GM21825 (cell line): ENCODE results near the gene ZDHHC5.

Experiments used
- ATAC-seq: cut with Tn5 transposase; IDR thresholded peaks from one replicate; pipeline ENCODE4 v1.9.1; 2021; ENCODE audit warnings: mild to moderate bottlenecking, moderate library complexity; ENCODE audit not compliant: unreplicated experiment

ZDHHC5 gene

GRCh38 chr11:57667736-57668433 lies at the start of gene ZDHHC5:
TSS of gene ZDHHC5 (plus strand) at chr11:57668114. CDS start at chr11:57673091, 4,977 bp downstream.
- ATAC-seq, result peak; percentile 82

- ATAC-seq, result no peak
Observed at GRCh38 chr11:57618438-57618837, 49.5 kb upstream of the ZDHHC5 start.

DNA sequence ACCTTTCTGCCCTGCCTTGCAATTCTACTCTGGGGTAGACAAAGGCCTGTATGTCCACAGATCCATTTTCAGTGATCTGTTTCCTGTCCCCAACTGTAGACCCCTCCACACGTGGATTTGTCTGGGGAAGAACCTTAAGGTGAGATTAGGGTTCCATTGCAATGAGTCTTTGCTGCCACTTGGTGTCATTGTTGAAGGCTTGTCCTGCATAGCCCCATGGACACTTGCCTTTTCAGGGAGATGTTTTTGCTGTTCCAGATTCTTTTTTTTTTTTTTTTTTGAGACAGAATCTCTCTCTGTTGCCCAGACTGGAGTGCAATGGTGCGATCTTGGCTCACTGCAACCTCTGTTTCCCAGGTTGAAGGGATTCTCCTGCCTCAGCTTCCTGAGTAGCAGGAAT lies 48.6 kb upstream of the ZDHHC5 start:
- ATAC-seq, result no peak

- ATAC-seq, result no peak
Observed at GRCh38 chr11:57620467-57620866, 47.4 kb upstream of the ZDHHC5 start.

- ATAC-seq, result no peak
Observed at GRCh38 chr11:57622263-57622662, 45.7 kb upstream of the ZDHHC5 start.

DNA sequence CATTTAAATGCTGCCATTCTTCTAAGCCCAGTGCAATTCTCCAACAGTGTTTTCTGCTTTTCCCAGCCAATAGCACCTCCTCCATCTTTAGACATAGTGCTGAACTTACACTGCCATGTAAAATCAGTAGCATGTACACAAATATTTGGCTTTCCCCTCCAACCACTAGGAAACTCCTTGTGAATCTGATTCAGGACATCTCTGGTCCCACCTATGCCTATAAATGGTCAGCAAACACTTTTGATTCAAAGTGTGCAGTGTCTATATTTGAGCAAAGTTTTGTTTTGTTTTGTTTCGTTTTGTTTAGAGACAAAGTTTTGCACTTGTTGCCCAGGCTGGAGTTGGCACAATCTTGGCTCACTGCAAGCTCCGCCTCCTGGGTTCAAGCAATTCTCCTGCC lies 43.0 kb upstream of the ZDHHC5 start:
- ATAC-seq, result no peak

- ATAC-seq, result no peak
Observed at GRCh38 chr11:57626895-57627294, 41.0 kb upstream of the ZDHHC5 start.

GRCh38 chr11:57630171-57630570 lies 37.7 kb upstream of the ZDHHC5 start:
- ATAC-seq, result no peak

DNA sequence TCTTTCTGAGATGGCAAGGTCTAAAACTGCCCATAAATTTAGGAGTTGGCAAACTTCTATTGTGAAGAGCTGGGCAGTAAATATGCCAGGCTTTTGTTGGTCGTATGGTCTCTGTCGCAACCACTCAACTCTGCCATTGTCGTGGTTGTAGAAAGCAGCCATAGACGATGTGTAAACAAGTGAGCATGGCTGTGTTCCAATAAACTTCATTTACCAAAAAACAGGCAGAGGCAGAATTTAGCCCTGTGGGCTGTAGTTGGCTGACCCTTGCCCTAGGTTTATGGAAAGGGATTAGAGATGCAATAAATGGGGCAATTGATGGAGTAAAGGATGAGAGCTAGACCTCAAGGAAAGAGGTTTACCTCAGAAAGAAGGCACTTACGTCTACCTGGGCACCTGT lies 35.8 kb upstream of the ZDHHC5 start:
- no peak for ATAC-seq

DNA sequence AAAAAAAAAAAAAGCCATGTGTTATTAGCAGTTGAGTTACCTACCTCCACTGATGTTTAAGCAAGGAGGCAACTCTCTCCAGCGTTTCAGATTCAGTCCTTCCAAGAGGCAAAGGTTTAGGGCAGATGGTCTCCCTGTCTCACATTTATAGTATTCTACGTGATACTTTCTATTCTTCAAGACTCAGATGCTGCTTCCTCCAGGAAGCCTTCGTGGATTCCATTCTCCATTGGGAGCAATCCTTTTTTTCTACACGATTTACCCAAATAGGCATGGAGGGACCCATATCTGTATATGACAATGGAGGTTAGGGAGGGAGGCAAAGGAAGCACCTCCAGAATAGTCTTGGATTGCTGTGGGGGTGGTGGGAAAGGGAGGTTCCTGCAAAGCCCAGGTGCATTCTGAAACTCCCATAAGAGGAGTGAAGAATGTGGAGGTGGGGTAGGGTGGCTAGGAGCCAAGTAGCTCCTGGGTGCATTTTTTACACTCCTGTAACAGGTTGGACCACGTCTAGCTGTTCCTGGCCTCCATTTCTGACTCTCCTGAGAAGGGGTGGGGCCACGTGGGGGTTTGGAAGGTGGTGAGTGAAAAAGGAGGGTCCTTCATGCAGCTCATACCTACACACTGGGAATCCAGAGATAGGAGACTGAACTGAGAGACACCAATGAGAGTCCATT lies 34.4 kb upstream of the ZDHHC5 start:
- no peak for ATAC-seq

- ATAC-seq, result no peak
Observed at GRCh38 chr11:57634311-57634710, 33.6 kb upstream of the ZDHHC5 start.

- ATAC-seq, result no peak
Observed at GRCh38 chr11:57635246-57635645, 32.7 kb upstream of the ZDHHC5 start.

GRCh38 chr11:57637626-57638004 lies 30.3 kb upstream of the ZDHHC5 start:
- ATAC-seq, result no peak

DNA sequence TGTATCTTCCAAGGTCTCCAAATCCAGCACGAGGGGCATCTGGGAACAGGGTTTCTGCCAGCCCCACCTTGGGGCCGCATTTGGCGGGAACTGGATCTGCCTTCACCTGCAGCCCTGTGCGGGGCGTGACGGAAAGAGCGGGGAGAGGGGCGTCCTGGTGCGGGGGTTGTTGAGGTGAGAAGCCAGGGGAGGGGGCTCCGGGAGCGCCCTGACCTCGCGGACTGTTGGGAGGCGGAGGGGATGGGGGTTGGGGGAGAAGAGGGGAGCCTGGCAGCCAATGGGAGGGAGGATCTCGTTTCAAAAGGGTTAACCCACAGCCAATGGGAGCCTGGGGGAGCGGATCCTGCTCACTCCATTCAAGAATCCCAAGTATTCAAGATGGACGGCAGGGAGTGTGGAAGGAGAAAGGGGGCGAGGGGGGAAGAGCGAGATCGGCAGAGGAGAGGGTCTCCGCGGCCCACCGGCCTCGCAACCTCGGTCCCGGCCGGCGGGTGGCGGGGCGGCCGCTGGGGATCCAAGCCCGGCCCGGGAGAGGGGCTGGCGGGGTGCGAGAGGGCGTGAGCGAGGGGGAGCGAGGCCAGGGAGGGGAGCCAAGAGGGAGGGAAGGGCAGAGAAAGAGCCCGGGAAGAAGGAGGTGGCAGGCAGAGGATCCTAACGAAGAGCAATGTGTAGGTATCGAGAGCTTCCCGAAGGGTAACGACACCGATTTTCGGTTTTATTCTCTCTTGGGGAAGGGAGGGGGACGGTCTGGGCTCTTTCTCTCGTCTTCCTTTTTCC lies 29.7 kb upstream of the ZDHHC5 start:
- ATAC-seq, result no peak

GRCh38 chr11:57638811-57639320 lies 29.0 kb upstream of the ZDHHC5 start:
- no peak for ATAC-seq

GRCh38 chr11:57639321-57640067 lies 28.4 kb upstream of the ZDHHC5 start:
- no peak for ATAC-seq

GRCh38 chr11:57640068-57640800 lies 27.7 kb upstream of the ZDHHC5 start:
- no peak for ATAC-seq

DNA sequence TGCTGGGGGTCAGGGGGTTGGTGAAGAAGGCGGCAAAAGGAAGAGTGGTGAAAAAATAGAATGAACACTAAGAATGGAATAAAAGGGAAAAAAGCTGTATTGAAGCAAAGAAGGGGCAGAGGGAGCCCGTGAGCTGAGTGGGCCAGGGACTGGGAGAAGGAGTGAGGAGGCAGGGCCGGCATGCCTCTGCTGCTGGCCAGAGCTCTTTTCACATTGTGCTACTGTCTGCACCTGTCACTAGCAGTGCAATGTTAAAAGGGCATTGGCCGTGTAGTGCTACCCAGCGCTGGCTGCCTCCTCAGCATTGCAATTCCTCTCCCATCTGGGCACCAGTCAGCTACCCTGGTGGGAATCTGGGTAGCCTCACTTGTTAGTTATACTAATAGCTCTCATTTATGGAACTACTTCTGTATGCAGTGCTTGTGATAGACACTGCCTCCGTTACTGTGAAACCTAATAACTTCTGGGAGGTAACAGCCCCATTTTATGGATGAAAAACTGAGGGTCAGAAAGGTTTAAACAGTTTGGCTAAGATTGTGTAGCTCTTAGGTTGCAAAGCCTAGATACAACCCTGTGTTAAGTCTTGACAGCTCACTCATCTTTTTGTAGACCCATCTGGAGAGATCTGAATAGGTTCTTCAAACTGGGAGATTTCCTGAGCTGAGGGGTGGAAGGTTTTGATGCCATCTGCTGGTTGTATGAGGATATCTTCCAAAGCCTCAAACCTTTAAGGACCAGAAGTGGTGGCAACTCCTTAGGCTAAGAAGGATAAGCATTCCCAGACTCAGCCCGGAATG lies 26.7 kb upstream of the ZDHHC5 start:
- ATAC-seq, result no peak

GRCh38 chr11:57643802-57644201 lies 24.1 kb upstream of the ZDHHC5 start:
- no peak for ATAC-seq
